Measurements from ENCODE around the gene ERVMER34-1.

ERVMER34-1 gene

GRCh38 chr4:52750819-52751486 is at the start of gene ERVMER34-1:
Gene ERVMER34-1 (minus strand): TSS chr4:52751425. CDS start chr4:52745520, 5,905 bp downstream.
- peak; percentile 11 to 28 for DNase-seq

- no peak for DNase-seq
Observed at GRCh38 chr4:52799813-52800212, 48.6 kb upstream of the ERVMER34-1 start.

GRCh38 chr4:52795533-52795932 is 44.3 kb upstream of the ERVMER34-1 start:
- DNase-seq: no peak

GRCh38 chr4:52791936-52792335 is 40.7 kb upstream of the ERVMER34-1 start:
- DNase-seq: no peak

- no peak for DNase-seq
Observed at GRCh38 chr4:52789774-52790173, 38.5 kb upstream of the ERVMER34-1 start.

GRCh38 chr4:52788806-52789205 is 37.6 kb upstream of the ERVMER34-1 start:
- no peak for DNase-seq

- DNase-seq: no peak
Observed at GRCh38 chr4:52783069-52783468, 31.8 kb upstream of the ERVMER34-1 start.

GRCh38 chr4:52780617-52781354 is 29.6 kb upstream of the ERVMER34-1 start:
- DNase-seq: peak; percentile 7 to 68

GRCh38 chr4:52780206-52780605 is 29.0 kb upstream of the ERVMER34-1 start:
- peak in 1 of 2 experiments; percentile 50 for DNase-seq

GRCh38 chr4:52760256-52760655 is 9.0 kb upstream of the ERVMER34-1 start:
- no peak for DNase-seq

GRCh38 chr4:52755426-52755825 is 4.2 kb upstream of the ERVMER34-1 start:
- DNase-seq: no peak

- DNase-seq: no peak
Observed at GRCh38 chr4:52752936-52753335, 1.7 kb upstream of the ERVMER34-1 start.

- peak in 1 of 2 experiments; percentile 28 for DNase-seq
Observed at GRCh38 chr4:52751487-52751911, 274 bp upstream of the ERVMER34-1 start.

- DNase-seq: no peak
Observed at GRCh38 chr4:52750213-52750612, 1.0 kb downstream of the ERVMER34-1 start.

- DNase-seq: no peak
Observed at GRCh38 chr4:52748432-52748831, 2.8 kb downstream of the ERVMER34-1 start.

GRCh38 chr4:52744588-52744987 is 6.6 kb downstream of the ERVMER34-1 start:
- no peak for DNase-seq

- no peak for DNase-seq
Observed at GRCh38 chr4:52743444-52744019, 7.7 kb downstream of the ERVMER34-1 start.

GRCh38 chr4:52729586-52729985 is 21.6 kb downstream of the ERVMER34-1 start:
- DNase-seq: no peak

GRCh38 chr4:52728691-52729240 is 22.5 kb downstream of the ERVMER34-1 start:
- no peak for DNase-seq

- no peak for DNase-seq
Observed at GRCh38 chr4:52726826-52727580, 24.2 kb downstream of the ERVMER34-1 start.

GRCh38 chr4:52721968-52722815 is 29.0 kb downstream of the ERVMER34-1 start:
- DNase-seq: peak; percentile 83 to 93

- DNase-seq: no peak
Observed at GRCh38 chr4:52718123-52718522, 33.1 kb downstream of the ERVMER34-1 start.

Data from NCI-H446 (cell line).